ENCODE results near the gene PPY.
"Not testable (repeated sequence)": the region's sequence is repeated elsewhere in the genome, so short reads cannot be mapped to it uniquely, and the experiment has no call there.

PPY gene, protein sequence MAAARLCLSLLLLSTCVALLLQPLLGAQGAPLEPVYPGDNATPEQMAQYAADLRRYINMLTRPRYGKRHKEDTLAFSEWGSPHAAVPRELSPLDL

DNA sequence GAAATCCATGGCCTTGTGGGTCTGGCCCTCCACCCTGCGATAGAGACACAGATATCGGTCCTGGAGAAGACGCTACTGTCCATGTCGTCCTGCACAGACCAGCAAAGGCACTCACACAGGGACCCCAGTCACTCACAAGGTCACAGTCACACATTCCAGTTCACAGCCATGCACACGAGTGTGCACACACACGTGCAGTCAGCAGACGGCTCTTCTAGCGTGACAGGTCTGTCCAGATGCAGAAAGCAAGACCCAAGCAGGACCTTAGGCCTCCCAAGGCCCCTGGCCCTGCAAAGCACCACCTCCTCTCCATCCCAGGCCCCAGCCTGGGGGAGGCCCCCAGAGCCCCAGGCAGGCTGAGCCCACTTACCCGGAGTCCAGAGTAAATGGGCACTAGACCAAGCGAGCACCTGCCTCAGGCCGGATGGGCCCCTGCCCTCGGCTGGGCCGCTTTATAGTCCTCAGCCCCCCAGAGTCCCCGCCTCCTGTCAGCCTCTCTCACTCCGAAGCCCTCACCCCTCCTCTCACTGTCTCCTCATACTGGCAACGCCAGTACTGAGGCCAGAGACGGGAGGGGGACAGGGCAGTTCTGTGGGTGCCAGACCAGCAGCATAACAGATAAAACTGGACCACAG, at the start of gene PPY:
Gene PPY, minus strand, starts transcription at position 426 of the 635 bp plus-strand sequence. CDS start 822 bp downstream, outside the sequence.
- no peak for DNase-seq

DNA sequence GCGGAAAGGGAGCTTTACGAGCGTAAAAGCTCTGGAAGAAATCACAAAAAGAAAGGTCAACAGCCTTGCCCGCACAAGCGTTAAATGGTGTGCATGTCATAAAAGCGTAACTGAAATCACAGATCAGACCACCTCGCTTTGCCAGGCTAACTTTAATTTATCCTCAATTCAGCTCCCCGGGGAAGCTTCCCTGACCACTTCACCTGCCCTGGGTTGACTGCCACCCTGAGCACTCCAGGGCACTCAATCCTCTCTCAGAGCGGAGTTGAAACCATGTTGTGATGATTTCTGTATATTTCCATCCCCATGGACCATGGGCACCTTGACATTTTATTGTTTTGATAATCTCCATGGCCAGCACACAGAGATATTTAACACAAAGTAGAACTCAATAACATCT, 46.0 kb upstream of the PPY start:
- no peak for DNase-seq

DNA sequence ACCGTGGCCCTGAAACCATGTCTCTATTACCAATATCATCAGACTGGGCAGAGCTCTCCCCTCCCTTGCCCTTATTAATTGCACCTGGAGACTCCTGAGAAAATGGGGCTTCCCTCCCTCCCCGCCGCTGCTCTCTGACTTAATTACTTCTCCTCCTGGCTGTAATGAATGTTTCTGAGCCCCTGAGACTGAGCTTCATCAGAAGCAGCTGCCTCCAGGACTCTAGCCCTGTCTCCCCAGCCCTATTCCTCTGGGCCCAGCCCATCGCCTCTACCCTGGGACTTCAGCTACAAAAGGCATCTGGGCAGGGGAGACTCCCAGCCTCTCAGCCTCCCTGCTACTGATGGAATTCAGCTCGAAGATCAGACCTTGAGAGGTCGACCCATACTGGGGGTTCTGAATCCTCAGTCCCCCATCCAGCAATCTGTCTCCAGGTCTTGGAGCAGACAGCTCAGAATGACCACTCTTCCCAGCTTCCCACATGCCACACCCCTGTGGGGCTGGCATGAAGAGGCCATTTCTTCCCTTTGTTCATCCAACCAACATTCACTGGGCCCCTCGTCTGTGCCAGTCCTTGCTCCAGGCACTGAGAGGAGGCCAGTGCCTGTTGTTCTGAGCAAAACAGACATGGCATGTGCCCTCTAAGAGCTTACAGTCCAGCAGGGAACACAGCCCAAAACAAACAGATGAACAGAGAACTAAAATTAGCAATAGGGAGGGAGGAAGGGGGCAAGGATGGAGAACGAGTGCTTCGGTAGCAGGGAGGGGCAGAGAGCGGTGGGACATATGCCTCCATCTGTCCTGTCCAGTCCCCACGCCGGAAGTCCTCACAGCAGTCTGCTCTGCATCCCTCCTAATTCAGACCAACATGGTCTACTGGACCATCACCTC, 45.1 kb upstream of the PPY start:
- DNase-seq, result no peak

DNA sequence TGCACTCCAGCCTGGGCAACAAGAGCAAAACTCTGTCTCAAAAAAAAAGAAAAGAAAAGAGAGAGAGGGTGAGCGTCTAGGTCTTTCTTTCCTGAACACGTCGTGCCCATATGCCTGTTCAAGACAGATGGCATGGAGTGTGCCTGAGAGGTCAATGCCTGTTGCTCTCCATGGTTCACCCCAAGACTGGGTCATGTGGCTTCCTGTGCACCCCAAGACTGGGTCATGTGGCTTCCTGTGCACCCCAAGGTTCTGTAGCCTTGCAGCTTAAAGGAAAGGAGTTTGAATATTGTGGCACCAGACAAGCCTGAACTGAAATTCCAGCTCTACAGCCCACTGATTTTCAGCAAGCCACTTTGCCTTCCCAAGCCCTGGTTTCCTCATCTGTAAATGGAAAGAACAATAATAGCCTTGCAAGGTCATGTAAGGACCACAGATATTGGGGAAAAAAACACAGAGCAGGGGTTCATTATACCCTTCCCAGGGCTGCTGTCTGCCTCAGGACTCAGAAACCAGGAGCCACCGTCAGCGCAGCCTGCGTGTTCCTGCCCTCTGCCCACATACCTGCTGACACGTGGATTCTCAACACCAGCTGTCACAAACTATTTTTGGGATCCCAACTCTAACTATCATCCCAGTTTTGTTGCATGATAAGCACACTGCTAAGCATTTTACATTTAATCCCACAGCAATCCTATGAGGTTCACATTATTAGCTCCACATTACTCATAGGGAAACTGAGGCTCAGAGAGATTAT, 44.1 kb upstream of the PPY start:
- no peak for DNase-seq

GRCh38 chr17:43984521-43984920, 42.2 kb upstream of the PPY start:
- DNase-seq, result no peak

GRCh38 chr17:43983515-43984411, 41.5 kb upstream of the PPY start:
- DNase-seq, result no peak

- no peak for DNase-seq
These were observed 40.9 kb upstream of the PPY start for GRCh38 chr17:43983196-43983514.

DNA sequence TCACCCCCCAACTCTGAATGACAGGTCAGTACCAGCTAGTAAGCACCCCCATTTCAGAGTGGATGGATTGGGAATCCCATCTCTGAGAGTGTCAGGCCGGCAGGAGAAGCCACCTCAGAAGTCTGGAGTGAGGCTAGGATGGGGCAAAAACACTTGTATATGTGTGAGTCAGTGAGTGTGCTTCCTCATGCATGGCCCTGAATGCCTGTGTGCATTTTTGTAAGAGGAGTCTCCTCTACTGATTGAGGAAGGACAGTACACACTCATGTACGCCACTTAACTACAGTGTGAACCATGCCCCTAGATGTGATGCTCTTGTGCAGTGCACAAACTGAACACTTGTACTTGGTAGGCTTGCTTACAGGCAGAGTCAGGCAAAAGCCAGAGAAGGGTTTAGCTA, 39.9 kb upstream of the PPY start:
- DNase-seq, result no peak

GRCh38 chr17:43979671-43980070, 37.4 kb upstream of the PPY start:
- no peak for DNase-seq

- peak; percentile 39 for DNase-seq
These were observed 36.7 kb upstream of the PPY start for GRCh38 chr17:43979011-43979410.

DNA sequence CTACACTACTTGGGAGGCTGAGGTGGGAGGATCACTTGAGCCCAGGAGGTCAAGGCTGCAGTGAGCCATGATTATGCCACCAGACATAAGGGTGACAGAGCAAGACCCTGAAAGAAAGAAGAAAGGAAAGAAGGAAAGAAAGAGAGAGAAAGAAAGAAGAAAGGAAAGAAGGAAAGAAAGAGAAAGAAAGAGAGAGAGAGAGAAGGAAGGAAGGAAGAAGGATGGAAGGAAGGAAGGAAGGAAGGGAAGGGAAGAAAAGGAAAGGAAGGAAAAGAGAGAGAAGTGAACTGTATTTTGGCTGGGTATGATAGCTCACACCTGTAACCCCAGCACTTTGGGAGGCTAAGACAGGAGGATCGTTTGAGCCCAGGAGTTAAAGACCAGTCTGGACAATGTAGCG, 35.8 kb upstream of the PPY start:
- no peak for DNase-seq

DNA sequence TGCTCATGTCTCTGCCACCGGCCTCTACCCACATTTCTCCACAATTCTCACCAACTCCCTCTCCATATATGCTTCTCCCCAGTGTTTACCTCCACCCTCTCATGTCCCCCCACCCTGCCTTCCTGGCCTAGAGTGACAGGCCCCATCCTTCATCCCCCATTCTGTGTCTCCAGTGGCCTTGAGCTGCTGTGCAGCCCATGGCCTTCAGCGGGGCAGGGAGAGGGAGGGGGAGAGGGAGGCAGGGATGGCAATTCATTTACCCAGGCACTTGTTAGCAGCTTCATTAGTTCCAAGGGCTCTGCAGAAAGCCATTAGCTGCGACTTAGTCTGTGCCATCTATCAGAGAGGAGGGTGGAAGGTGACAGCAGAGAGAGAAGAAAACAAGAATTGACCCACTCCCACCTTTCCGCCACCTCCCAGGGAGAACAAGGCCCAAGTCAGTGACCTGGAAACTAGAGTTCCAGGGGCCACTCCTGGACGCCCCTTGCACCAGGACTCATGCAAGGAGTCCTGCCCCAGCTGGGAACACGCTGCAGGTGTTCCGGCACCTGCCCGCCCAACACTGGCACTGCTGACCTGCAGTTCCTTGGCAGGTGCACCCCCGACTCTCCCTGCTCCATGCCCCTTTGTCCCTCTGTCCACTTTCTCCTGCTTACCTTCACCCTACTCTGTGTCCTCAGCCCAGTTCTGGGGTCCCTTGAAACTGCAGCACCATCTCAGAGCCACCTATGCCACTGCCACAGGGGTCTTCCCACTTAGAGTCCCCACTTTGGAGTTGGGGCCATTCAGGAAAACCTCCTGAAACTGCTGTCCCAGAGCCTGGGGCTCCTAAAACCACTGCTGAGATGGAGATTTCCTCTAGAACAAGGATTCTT, 34.9 kb upstream of the PPY start:
- DNase-seq, result no peak

DNA sequence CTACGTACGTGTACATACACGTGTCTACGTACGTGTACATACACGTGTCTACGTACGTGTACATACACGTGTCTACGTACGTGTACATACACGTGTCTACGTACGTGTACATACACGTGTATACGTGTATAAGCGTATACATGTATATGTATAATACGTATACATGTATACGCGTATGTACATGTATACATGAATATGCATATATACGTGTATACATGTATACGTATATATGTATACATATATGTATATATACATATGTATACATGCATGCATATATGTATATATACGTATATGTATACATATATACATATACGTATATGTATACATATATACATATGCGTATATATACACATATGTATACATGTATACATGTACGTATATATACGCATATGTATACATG, 33.6 kb upstream of the PPY start:
- DNase-seq, result no peak

- DNase-seq, result no peak
These were observed 32.3 kb upstream of the PPY start for GRCh38 chr17:43974382-43975266.

- DNase-seq, result not testable (repeated sequence)
These were observed 30.4 kb upstream of the PPY start for GRCh38 chr17:43972444-43973212.

DNA sequence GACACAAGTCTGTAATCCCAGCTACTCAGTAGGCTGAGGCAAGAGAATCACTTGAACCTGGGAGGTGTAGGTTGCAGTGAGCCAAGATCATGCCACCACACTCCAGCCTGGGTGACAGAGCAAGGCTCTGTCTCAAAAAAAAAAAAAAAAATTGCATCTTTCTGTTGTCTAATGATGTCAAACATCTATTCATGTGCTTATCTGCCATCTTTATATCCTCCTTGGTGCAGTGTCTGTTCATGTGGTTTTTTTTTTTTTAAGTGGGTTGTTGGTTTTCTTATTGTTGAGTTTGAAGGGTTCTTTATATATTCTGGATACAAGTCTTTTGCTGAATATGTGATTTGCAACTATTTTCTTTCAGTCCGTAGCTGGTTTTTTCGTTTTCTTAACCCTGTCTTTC, 29.2 kb upstream of the PPY start:
- DNase-seq, result not testable (repeated sequence)

DNA sequence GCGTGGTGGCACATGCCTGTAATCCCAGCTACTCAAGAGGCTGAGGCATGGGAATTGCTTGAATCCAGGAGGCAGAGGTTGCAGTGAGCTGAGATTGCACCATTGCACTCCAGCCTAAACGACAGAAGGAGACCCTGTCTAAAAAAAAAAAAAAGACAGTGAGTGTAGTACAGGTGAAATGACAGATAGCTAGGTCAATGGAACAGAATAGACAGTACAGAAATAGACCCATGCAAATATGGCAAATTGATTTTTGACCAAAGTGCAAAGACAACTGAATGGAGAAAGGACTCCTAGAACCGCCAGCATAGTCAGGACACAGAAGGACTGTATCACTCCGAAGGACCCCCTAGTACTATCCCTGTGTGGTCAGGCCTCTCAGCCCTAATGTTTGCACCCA, 28.1 kb upstream of the PPY start:
- DNase-seq, result no peak

DNA sequence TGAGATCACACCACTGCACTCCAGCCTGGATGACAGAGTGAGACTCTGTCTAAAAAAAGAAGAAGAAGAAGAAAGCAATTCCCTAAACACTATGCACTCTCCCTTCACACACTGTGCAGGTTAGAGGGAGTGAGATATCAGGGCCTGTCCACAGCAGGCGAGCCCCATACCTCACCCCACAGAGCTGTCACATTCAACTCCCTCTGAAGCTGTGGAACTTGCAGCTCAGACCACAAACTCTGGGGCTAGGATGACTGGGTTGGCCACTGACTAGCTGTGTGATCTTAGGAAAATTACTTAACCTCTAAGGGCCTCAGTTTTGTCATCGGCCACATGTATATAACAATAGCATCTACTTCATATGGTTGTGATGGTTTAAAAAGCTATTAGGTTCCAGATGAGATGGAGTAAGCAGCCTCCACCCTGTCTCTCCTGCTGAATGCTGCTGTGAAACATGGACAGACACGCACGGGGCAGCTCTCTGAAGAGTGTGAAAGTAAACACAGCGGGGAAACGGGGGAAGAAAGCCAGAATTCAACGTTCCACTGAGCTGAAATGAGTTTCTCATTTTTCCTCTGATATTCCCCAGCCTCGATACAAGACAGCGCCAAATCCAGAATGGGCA, 25.1 kb upstream of the PPY start:
- no peak for DNase-seq

- no peak for DNase-seq
These were observed 24.0 kb upstream of the PPY start for GRCh38 chr17:43966276-43966675.
